ENCODE results near the gene CDH9.

Gene CDH9

DNA sequence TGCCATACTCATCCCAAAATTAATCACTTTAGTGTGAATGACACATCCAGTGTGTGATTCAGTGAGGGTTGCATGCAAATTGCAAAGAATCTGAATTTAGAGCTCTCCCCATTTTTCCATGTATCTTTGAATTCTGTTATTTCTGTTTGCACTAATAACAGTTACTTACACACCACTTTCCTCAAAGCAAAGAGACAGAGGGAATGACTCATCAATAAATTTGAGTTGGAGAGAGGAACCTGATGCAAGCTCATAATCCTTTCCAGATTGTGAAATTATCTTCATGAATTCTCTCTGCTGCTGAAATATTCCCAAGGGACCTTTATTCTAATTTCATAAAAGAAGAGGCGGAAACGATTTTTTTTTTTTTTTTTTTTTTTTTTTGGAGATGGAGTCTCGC lies 204.8 kb downstream of the CDH9 start:
- no peak for FAIRE-seq

More for the DNA sequence above, 204.8 kb downstream of the CDH9 start:
- peak; percentile 28 for DNase-seq (ENCODE audit: insufficient read length, low spot score)

Data from HTR-8/SVneo (cell line).